ENCODE data around the gene GPX3.

Gene GPX3

GRCh38 chr5:151076616-151077015 lies 56.2 kb downstream of the GPX3 start:
- no peak for DNase-seq (ENCODE audit: low read depth in 2 of 2)

GRCh38 chr5:151077419-151077818 lies 57.0 kb downstream of the GPX3 start:
- no peak for DNase-seq (ENCODE audit: low read depth in 2 of 2)

GRCh38 chr5:151077967-151078366 lies 57.6 kb downstream of the GPX3 start:
- no peak for DNase-seq (ENCODE audit: low read depth in 2 of 2)

Data from stimulated activated CD4-positive, alpha-beta T cell treated with anti-CD3 and anti-CD28 coated beads, Interleukin-1b, Interleukin-23, amount 100 ng/mL, for 4 hours (primary cell).